Hepatocyte (in vitro differentiated cells): Measurements from ENCODE around the gene AGAP1. TPM values are rescaled to one million over a fixed set of nuclear protein-coding genes. Genes with fewer than 3 reads are reported as not detected.

ENCODE experiments used
- DNase-seq: peaks from one replicate; pipeline ENCODE4 v3.0.0-alpha.2; 2016; ENCODE audit warnings: low spot score
- H2AFZ ChIP-seq: fragments of 200-600 bp; sonication (generic); 2 replicates; pipeline ENCODE4 v1.6.0; 2016; ENCODE audit warnings: antibody characterized with exemption, mild to moderate bottlenecking
- H3K27ac ChIP-seq: fragments of 200-600 bp; sonication (generic); 2 replicates; pipeline ENCODE4 v1.5.1; 2016; ENCODE audit warnings: mild to moderate bottlenecking
- H3K27me3 ChIP-seq: fragments of 200-600 bp; sonication (generic); 2 replicates; pipeline ENCODE4 v1.6.1; 2016
- H3K36me3 ChIP-seq: fragments of 200-600 bp; sonication (generic); replicated peaks from 2 replicates; pipeline ENCODE4 v1.5.1; 2016; ENCODE audit warnings: low read depth; ENCODE audit not compliant: insufficient read depth
- H3K4me1 ChIP-seq: fragments of 200-600 bp; sonication (generic); 2 replicates; pipeline ENCODE4 v1.5.1; 2016; ENCODE audit warnings: mild to moderate bottlenecking, moderate library complexity; ENCODE audit not compliant: insufficient read depth
- H3K4me2 ChIP-seq: fragments of 200-600 bp; sonication (generic); 2 replicates; pipeline ENCODE4 v1.6.0; 2016
- H3K4me3 ChIP-seq: fragments of 200-600 bp; sonication (generic); 2 replicates; pipeline ENCODE4 v1.5.1; 2016; ENCODE audit warnings: mild to moderate bottlenecking
- H3K79me2 ChIP-seq: fragments of 200-600 bp; sonication (generic); 2 replicates; pipeline ENCODE4 v1.6.0; 2017; ENCODE audit warnings: mild to moderate bottlenecking
- H3K9me2 ChIP-seq: fragments of 200-600 bp; sonication (generic); replicated peaks from 2 replicates; pipeline ENCODE4 v1.6.0; 2017; ENCODE audit warnings: mild to moderate bottlenecking; ENCODE audit not compliant: insufficient read depth
- H3K9me3 ChIP-seq: fragments of 200-600 bp; sonication (generic); 2 replicates; pipeline ENCODE4 v1.5.1; 2016; ENCODE audit warnings: low read depth, mild to moderate bottlenecking
- H4K20me1 ChIP-seq: fragments of 200-600 bp; sonication (generic); 2 replicates; pipeline ENCODE4 v1.6.0; 2016; ENCODE audit warnings: mild to moderate bottlenecking; ENCODE audit not compliant: insufficient read depth, poor library complexity, severe bottlenecking
- CTCF ChIP-seq: fragments of 200-600 bp; sonication (generic); IDR thresholded peaks from 2 replicates; pipeline ENCODE4 v1.5.1; 2016; ENCODE audit warnings: antibody characterized with exemption, mild to moderate bottlenecking; ENCODE audit not compliant: poor library complexity
- EZH2 ChIP-seq: fragments of 200-600 bp; sonication (generic); IDR thresholded peaks from 2 replicates; pipeline ENCODE4 v1.6.1; 2016; ENCODE audit warnings: antibody characterized with exemption, mild to moderate bottlenecking, borderline replicate concordance
- EZH2phosphoT487 ChIP-seq: fragments of 200-600 bp; sonication (generic); IDR thresholded peaks from one replicate; pipeline ENCODE4 v1.6.1; 2018; ENCODE audit warnings: antibody characterized with exemption, mild to moderate bottlenecking, low read depth, moderate library complexity; ENCODE audit not compliant: unreplicated experiment, severe bottlenecking
- WGBS: methylation state at CpG from one replicate; pipeline ENCODE4 v1.1.6; 2016; ENCODE audit warnings: low lambda C conversion rate; ENCODE audit errors: missing lambda C conversion rate; 5-methylcytosine and 5-hydroxymethylcytosine counted together
- polyA plus RNA-seq: library from polyadenylated mRNA; unstranded; fragments of >200 nt; fragmentation: Nextera tagmentation; extraction: Ambion mirVana; gene quantifications from 2 replicates; pipeline ENCODE4 v1.2.1, GENCODE V29; 2016
- total RNA-seq: library from RNA; depleted of rRNA; stranded (reverse); fragments of >200 nt; gene quantifications from 2 replicates; pipeline ENCODE4 v1.2.3, GENCODE V29; 2014

Gene AGAP1
- total and polyA plus RNA-seq, 2 experiments from 2014 or later: 12.1 to 20.0 TPM

- no peaks in the 10 kb centered on the region for H3K27me3 ChIP-seq
- H3K9me2 ChIP-seq: no peaks in the 10 kb centered on the region
- no peaks in the 10 kb centered on the region for H3K9me3 ChIP-seq
- H3K4me3 ChIP-seq: no peak overlapping the region
- over 99% methylated on average over 7 of the region's 7 CpGs for WGBS
- no peaks in the 10 kb centered on the region for H3K79me2 ChIP-seq
- H4K20me1 ChIP-seq: no peaks in the 10 kb centered on the region
- no peak overlapping the region for H3K27ac ChIP-seq
- no peak overlapping the region for H2AFZ ChIP-seq
- H3K4me1 ChIP-seq: no peaks in the 10 kb centered on the region
- TF ChIP-seq CTCF: no peak
- TF ChIP-seq EZH2: no peak
- TF ChIP-seq EZH2phosphoT487: no peak
- no peaks in the 10 kb centered on the region for H3K36me3 ChIP-seq
- no peak for DNase-seq
- no peak overlapping the region for H3K4me2 ChIP-seq
Measured at GRCh38 chr2:235769046-235769445, 275.2 kb downstream of the AGAP1 start.

- H3K36me3 ChIP-seq: no peaks in the 10 kb centered on the region
- no peaks in the 10 kb centered on the region for H3K9me2 ChIP-seq
- H4K20me1 ChIP-seq: no peaks in the 10 kb centered on the region
- no peak overlapping the region for H3K27ac ChIP-seq
- no peaks in the 10 kb centered on the region for H3K4me1 ChIP-seq
- no peak for DNase-seq
- no peak for TF ChIP-seq EZH2
- 95% methylated on average over 23 of the region's 23 CpGs for WGBS
- H2AFZ ChIP-seq: no peak overlapping the region
- no peaks in the 10 kb centered on the region for H3K9me3 ChIP-seq
- no peak overlapping the region for H3K4me3 ChIP-seq
- H3K4me2 ChIP-seq: no peak overlapping the region
- H3K79me2 ChIP-seq: no peaks in the 10 kb centered on the region
- no peaks in the 10 kb centered on the region for H3K27me3 ChIP-seq
Measured at GRCh38 chr2:235770909-235771820, 277.3 kb downstream of the AGAP1 start.

GRCh38 chr2:235773188-235773928, 279.5 kb downstream of the AGAP1 start:
- no peak overlapping the region for H3K4me2 ChIP-seq
- no peak overlapping the region for H3K27ac ChIP-seq
- WGBS: 95% methylated on average over 9 of the region's 9 CpGs
- H3K36me3 ChIP-seq: no peaks in the 10 kb centered on the region
- H3K79me2 ChIP-seq: no peaks in the 10 kb centered on the region
- no peaks in the 10 kb centered on the region for H4K20me1 ChIP-seq
- no peaks in the 10 kb centered on the region for H3K27me3 ChIP-seq
- H2AFZ ChIP-seq: no peak overlapping the region
- TF ChIP-seq EZH2phosphoT487 (no peak), EZH2 (no peak), CTCF (no peak)
- H3K4me3 ChIP-seq: no peak overlapping the region
- H3K4me1 ChIP-seq: no peaks in the 10 kb centered on the region
- no peaks in the 10 kb centered on the region for H3K9me3 ChIP-seq
- H3K9me2 ChIP-seq: no peaks in the 10 kb centered on the region
- DNase-seq: no peak
